Esophagus muscularis mucosa (tissue), 3 donors: Measurements from ENCODE around the gene MACROD2.

Source experiments
- POLR2A ChIP-seq: fragments of 450-650 bp; IDR thresholded peaks from one replicate; pipeline ENCODE4 v1.6.1; 2017; ENCODE audit warnings: antibody characterized with exemption, moderate library complexity, mild to moderate bottlenecking, low read depth
- POLR2AphosphoS5 ChIP-seq, 2 donors: sonication (generic); formaldehyde crosslinking; IDR thresholded peaks; one replicate each; pipeline ENCODE4 v1.6.1; 2017; ENCODE audit warnings: antibody characterized with exemption in 2 of 2
- TF ChIP-seq, protein P1 (sequence below), 3 experiments: fragments of 200-600 bp in 2 of 3; fragments of 450-650 bp in 1 of 3; sonication (generic) in 2 of 3; IDR thresholded peaks; one replicate each; pipeline ENCODE4 v1.5.1; 2017 to 2019; ENCODE audit warnings: antibody characterized with exemption in 3 of 3, mild to moderate bottlenecking in 2 of 3, moderate library complexity in 1 of 3

DNA sequence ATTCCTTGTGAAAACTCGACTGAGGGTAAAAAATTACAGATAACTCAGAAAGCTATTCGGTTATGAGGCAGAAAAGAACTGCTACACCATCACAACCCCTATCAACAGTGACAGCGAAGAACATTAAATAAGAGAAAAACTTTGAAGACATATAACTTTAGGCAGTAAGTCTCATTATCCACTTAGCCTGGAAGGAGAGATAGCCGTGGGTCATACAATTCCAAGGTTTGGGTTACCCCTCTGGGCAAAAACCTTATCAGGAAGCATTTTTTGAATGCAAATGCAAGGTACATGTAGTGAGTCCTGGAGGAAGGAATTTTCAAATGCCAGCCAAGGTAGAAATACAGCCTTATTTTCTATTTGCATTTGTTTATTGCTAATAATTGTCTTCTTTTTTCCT, 212.3 kb downstream of the MACROD2 start:
- TF ChIP-seq, protein P1, sequence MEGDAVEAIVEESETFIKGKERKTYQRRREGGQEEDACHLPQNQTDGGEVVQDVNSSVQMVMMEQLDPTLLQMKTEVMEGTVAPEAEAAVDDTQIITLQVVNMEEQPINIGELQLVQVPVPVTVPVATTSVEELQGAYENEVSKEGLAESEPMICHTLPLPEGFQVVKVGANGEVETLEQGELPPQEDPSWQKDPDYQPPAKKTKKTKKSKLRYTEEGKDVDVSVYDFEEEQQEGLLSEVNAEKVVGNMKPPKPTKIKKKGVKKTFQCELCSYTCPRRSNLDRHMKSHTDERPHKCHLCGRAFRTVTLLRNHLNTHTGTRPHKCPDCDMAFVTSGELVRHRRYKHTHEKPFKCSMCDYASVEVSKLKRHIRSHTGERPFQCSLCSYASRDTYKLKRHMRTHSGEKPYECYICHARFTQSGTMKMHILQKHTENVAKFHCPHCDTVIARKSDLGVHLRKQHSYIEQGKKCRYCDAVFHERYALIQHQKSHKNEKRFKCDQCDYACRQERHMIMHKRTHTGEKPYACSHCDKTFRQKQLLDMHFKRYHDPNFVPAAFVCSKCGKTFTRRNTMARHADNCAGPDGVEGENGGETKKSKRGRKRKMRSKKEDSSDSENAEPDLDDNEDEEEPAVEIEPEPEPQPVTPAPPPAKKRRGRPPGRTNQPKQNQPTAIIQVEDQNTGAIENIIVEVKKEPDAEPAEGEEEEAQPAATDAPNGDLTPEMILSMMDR (IDR thresholded peaks at IDR 0.05): no peak
- TF ChIP-seq POLR2A (no peak), POLR2AphosphoS5 (IDR thresholded peaks at IDR 0.05) (no peak)
